Ishikawa (cell line): Measurements from ENCODE around the gene ATF7IP2.

Source experiments
- CEBPB ChIP-seq: IDR thresholded peaks from 2 replicates; pipeline ENCODE4 v1.6.1; 2012
- CREB1 ChIP-seq: IDR thresholded peaks from 2 replicates; pipeline ENCODE4 v1.6.1; 2012; ENCODE audit warnings: low read depth
- EGR1 ChIP-seq: IDR thresholded peaks from 2 replicates; pipeline ENCODE4 v1.6.1; 2012
- EP300 ChIP-seq: IDR thresholded peaks from 2 replicates; pipeline ENCODE4 v1.6.1; 2012; ENCODE audit warnings: borderline replicate concordance
- FOXM1 ChIP-seq: IDR thresholded peaks from 2 replicates; pipeline ENCODE4 v1.6.1; 2012; ENCODE audit warnings: low read depth, borderline replicate concordance
- MAX ChIP-seq: IDR thresholded peaks from 2 replicates; pipeline ENCODE4 v1.6.1; 2012
- NFIC ChIP-seq: IDR thresholded peaks from 2 replicates; pipeline ENCODE4 v1.6.1; 2012
- RAD21 ChIP-seq: IDR thresholded peaks from 2 replicates; pipeline ENCODE4 v1.6.1; 2012; ENCODE audit warnings: low read depth
- REST ChIP-seq: IDR thresholded peaks from 2 replicates; pipeline ENCODE4 v1.6.1; 2012; ENCODE audit warnings: low read depth, mild to moderate bottlenecking
- TAF1 ChIP-seq: IDR thresholded peaks from 2 replicates; pipeline ENCODE4 v1.6.1; 2012; ENCODE audit warnings: low read depth, mild to moderate bottlenecking
- TCF12 ChIP-seq: IDR thresholded peaks from 2 replicates; pipeline ENCODE4 v1.6.1; 2012; ENCODE audit warnings: low read depth
- TEAD4 ChIP-seq: IDR thresholded peaks from 2 replicates; pipeline ENCODE4 v1.6.1; 2012
- YY1 ChIP-seq: IDR thresholded peaks from 2 replicates; pipeline ENCODE4 v1.6.1; 2012; ENCODE audit warnings: low read depth
- ZBTB7A ChIP-seq: IDR thresholded peaks from 2 replicates; pipeline ENCODE4 v1.6.1; 2012; ENCODE audit warnings: low read depth

GRCh38 chr16:10385725-10386516 is at the start of gene ATF7IP2:
- no peak for TF ChIP-seq REST
- no peak for TF ChIP-seq TAF1
- TF ChIP-seq MAX: peak; percentile 59; the same call in 1 of the 2 replicates
- TF ChIP-seq CREB1: no peak
- TF ChIP-seq CEBPB: no peak
- TF ChIP-seq YY1: no peak
- 0 out of 2 replicates have a peak, but pooled peaks have one; percentile 31 for TF ChIP-seq ZBTB7A
- no peak for TF ChIP-seq NFIC
- no peak for TF ChIP-seq EP300
- no peak for TF ChIP-seq RAD21
- TF ChIP-seq FOXM1: no peak
- TF ChIP-seq TCF12: peak; percentile 59; the same call in 1 of the 2 replicates
- TF ChIP-seq TEAD4: no peak
- TF ChIP-seq EGR1: no peak
